Lower leg skin (tissue), 3 donors: ENCODE results near the gene TCF7L2.

ENCODE experiments used
- CTCF ChIP-seq, 3 donors: fragments of 450-650 bp; IDR thresholded peaks; one replicate each; pipeline ENCODE4 v1.5.1; 2016; ENCODE audit warnings: antibody characterized with exemption in 3 of 3, mild to moderate bottlenecking in 3 of 3, moderate library complexity in 2 of 3
- POLR2A ChIP-seq, 2 donors: fragments of 450-650 bp; IDR thresholded peaks; one replicate each; pipeline ENCODE4 v1.6.1; 2016 to 2017; ENCODE audit warnings: antibody characterized with exemption in 2 of 2, mild to moderate bottlenecking in 1 of 2, moderate library complexity in 1 of 2

DNA sequence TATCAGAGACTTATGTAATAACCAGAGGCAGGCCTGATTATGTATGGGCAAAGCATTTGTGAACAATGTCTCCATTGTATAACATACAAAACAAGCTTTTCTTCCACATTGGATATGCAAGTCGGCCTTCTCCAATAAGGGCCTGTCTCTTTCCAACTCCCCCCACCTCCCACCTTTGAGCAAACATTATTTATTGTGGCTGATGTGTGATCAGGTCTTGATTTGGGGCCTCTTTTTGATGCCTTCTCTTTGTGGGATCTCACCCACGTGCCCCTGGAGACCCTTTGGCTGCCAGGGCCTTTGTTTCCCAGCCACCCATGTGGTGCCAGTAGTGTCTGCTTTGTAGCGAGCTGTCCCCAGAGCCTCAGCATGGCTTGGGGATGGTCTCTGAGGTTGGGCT, 53.0 kb downstream of the TCF7L2 start:
- TF ChIP-seq CTCF (IDR thresholded peaks at IDR 0.05): no peak
- no peak for TF ChIP-seq POLR2A (IDR thresholded peaks at IDR 0.05)
